HepG2 (cell line): ENCODE measurements around the gene LIM2. TPM values are rescaled to one million over a fixed set of nuclear protein-coding genes. Genes with fewer than 3 reads are reported as not detected.
A peak's percentile ranks its signal among the peaks of the same experiment; 100 is the strongest.

Experiments
- AGO2 ChIP-seq: fragments of 200-400 bp; formaldehyde crosslinking; optimal IDR thresholded peaks from 2 replicates; pipeline ENCODE3; 2017; ENCODE audit warnings: mild to moderate bottlenecking, low read depth, low read length, moderate library complexity
- CTCF ChIP-seq: sonication (generic); formaldehyde crosslinking; IDR thresholded peaks from 2 replicates; pipeline ENCODE4 v1.5.0; 2020; ENCODE audit warnings: mild to moderate bottlenecking, missing genetic modification reagents, moderate library complexity
- GABPB1 ChIP-seq: IDR thresholded peaks from 2 replicates; pipeline ENCODE4 v1.6.1; 2016; ENCODE audit warnings: mild to moderate bottlenecking, missing genetic modification reagents, moderate library complexity, missing compliant biosample characterization
- HIC2 ChIP-seq: sonication (generic); formaldehyde crosslinking; IDR thresholded peaks from 2 replicates; pipeline ENCODE4 v1.9.0; 2022; ENCODE audit warnings: low read depth, missing genetic modification reagents
- MTA1 ChIP-seq: sonication (generic); formaldehyde crosslinking; IDR thresholded peaks from 2 replicates; pipeline ENCODE4 v1.4.0; 2020; ENCODE audit warnings: missing genetic modification reagents, mild to moderate bottlenecking, borderline replicate concordance
- NRL ChIP-seq: sonication (generic); formaldehyde crosslinking; IDR thresholded peaks from 2 replicates; pipeline ENCODE4 v1.5.0; 2020; ENCODE audit warnings: missing genetic modification reagents, mild to moderate bottlenecking, moderate library complexity, borderline replicate concordance
- POLR2G ChIP-seq: fragments of 200-400 bp; formaldehyde crosslinking; IDR thresholded peaks from 2 replicates; pipeline ENCODE4 v1.6.1; 2018; ENCODE audit warnings: mild to moderate bottlenecking, low read depth, low read length, moderate library complexity
- RBM39 ChIP-seq: fragments of 200-400 bp; formaldehyde crosslinking; IDR thresholded peaks from one replicate; pipeline ENCODE4 v1.6.1; 2018; ENCODE audit warnings: antibody characterized with exemption, mild to moderate bottlenecking, low read depth, low read length; ENCODE audit not compliant: poor library complexity, severe bottlenecking
- WIZ ChIP-seq: sonication (generic); formaldehyde crosslinking; IDR thresholded peaks from 2 replicates; pipeline ENCODE4 v1.5.1; 2020; ENCODE audit warnings: mild to moderate bottlenecking, missing genetic modification reagents
- ZC3H4 ChIP-seq: sonication (generic); formaldehyde crosslinking; IDR thresholded peaks from 2 replicates; pipeline ENCODE4 v1.4.0; 2020; ENCODE audit warnings: missing genetic modification reagents, borderline replicate concordance
- ZFP37 ChIP-seq: sonication (generic); formaldehyde crosslinking; IDR thresholded peaks from 2 replicates; pipeline ENCODE4 v1.4.0; 2020; ENCODE audit warnings: missing genetic modification reagents, borderline replicate concordance
- ZNF280B ChIP-seq: sonication (generic); formaldehyde crosslinking; IDR thresholded peaks from 2 replicates; pipeline ENCODE4 v1.5.0; 2020; ENCODE audit warnings: missing genetic modification reagents, mild to moderate bottlenecking, borderline replicate concordance
- ZNF441 ChIP-seq: sonication (generic); formaldehyde crosslinking; IDR thresholded peaks from 2 replicates; pipeline ENCODE4 v1.7.0; 2021; ENCODE audit warnings: missing genetic modification reagents, borderline replicate concordance
- ZNF644 ChIP-seq: IDR thresholded peaks from 2 replicates; pipeline ENCODE4 v1.6.1; 2016; ENCODE audit warnings: low read depth
- ZNF768 ChIP-seq: sonication (generic); formaldehyde crosslinking; IDR thresholded peaks from 2 replicates; pipeline ENCODE4 v1.4.0; 2020; ENCODE audit warnings: missing genetic modification reagents
- polyA plus RNA-seq, 8 experiments: library from polyadenylated mRNA; depleted of rRNA in 3 of 8; stranded (reverse) in 7 of 8; unstranded in 1 of 8; fragments of >200 nt; fragmentation: Illumina TruSeq in 4 of 8; extraction: Trizol in 4 of 8; gene quantifications; 2 replicates each; pipeline versions ENCODE4 v1.2.1 to v1.2.3, GENCODE V29; 2011 to 2016; ENCODE audit warnings: low read depth in 4 of 8, missing spikeins in 1 of 8, mixed read lengths in 1 of 8; ENCODE audit not compliant: insufficient read depth in 1 of 8
- total RNA-seq, 5 experiments: library from RNA; depleted of rRNA; stranded (reverse); fragments of >200 nt; fragmentation: Illumina TruSeq; extraction: Trizol; gene quantifications; 2 replicates each; pipeline ENCODE4 v1.2.3, GENCODE V29; 2016; ENCODE audit warnings: low read depth in 1 of 5
- TF ChIP-seq, protein P1 (sequence below): sonication (generic); formaldehyde crosslinking; IDR thresholded peaks from 2 replicates; pipeline ENCODE4 v1.4.0; 2020; ENCODE audit warnings: mild to moderate bottlenecking, missing genetic modification reagents

LIM2 gene
- total and polyA plus RNA-seq, 2 of the 13 experiments (the other 11 are each of a cell fraction or from before 2014, with no cell fraction given): 1.3 TPM; not detected in 1

GRCh38 chr19:51346742-51347141 lies 41.0 kb downstream of the LIM2 start (continued):
- TF ChIP-seq HIC2 (peak; percentile 73; the same call in 1 of the 2 replicates), RBM39 (peak; percentile 51), WIZ (CRISPR knock-in tag) (no peak), ZFP37 (CRISPR knock-in tag) (no peak), ZNF768 (CRISPR knock-in tag) (peak; percentile 44; the same call in 1 of the 2 replicates), MTA1 (CRISPR knock-in tag) (peak; percentile 50; the same call in 1 of the 2 replicates), POLR2G (peak; percentile 17; the same call in 1 of the 2 replicates), ZNF441 (CRISPR knock-in tag) (0 out of 2 replicates have a peak, but pooled peaks have one; percentile 6), NRL (0 out of 2 replicates have a peak, but pooled peaks have one; percentile 30), AGO2 (peak; percentile 99), ZNF280B (CRISPR knock-in tag) (0 out of 2 replicates have a peak, but pooled peaks have one; percentile 43), ZNF644 (CRISPR knock-in tag) (no peak), GABPB1 (CRISPR knock-in tag) (0 out of 2 replicates have a peak, but pooled peaks have one; percentile 34), CTCF (CRISPR knock-in tag) (peak; percentile 52), ZC3H4 (CRISPR knock-in tag) (peak; percentile 66; the same call in 1 of the 2 replicates)
- TF ChIP-seq, protein P1, sequence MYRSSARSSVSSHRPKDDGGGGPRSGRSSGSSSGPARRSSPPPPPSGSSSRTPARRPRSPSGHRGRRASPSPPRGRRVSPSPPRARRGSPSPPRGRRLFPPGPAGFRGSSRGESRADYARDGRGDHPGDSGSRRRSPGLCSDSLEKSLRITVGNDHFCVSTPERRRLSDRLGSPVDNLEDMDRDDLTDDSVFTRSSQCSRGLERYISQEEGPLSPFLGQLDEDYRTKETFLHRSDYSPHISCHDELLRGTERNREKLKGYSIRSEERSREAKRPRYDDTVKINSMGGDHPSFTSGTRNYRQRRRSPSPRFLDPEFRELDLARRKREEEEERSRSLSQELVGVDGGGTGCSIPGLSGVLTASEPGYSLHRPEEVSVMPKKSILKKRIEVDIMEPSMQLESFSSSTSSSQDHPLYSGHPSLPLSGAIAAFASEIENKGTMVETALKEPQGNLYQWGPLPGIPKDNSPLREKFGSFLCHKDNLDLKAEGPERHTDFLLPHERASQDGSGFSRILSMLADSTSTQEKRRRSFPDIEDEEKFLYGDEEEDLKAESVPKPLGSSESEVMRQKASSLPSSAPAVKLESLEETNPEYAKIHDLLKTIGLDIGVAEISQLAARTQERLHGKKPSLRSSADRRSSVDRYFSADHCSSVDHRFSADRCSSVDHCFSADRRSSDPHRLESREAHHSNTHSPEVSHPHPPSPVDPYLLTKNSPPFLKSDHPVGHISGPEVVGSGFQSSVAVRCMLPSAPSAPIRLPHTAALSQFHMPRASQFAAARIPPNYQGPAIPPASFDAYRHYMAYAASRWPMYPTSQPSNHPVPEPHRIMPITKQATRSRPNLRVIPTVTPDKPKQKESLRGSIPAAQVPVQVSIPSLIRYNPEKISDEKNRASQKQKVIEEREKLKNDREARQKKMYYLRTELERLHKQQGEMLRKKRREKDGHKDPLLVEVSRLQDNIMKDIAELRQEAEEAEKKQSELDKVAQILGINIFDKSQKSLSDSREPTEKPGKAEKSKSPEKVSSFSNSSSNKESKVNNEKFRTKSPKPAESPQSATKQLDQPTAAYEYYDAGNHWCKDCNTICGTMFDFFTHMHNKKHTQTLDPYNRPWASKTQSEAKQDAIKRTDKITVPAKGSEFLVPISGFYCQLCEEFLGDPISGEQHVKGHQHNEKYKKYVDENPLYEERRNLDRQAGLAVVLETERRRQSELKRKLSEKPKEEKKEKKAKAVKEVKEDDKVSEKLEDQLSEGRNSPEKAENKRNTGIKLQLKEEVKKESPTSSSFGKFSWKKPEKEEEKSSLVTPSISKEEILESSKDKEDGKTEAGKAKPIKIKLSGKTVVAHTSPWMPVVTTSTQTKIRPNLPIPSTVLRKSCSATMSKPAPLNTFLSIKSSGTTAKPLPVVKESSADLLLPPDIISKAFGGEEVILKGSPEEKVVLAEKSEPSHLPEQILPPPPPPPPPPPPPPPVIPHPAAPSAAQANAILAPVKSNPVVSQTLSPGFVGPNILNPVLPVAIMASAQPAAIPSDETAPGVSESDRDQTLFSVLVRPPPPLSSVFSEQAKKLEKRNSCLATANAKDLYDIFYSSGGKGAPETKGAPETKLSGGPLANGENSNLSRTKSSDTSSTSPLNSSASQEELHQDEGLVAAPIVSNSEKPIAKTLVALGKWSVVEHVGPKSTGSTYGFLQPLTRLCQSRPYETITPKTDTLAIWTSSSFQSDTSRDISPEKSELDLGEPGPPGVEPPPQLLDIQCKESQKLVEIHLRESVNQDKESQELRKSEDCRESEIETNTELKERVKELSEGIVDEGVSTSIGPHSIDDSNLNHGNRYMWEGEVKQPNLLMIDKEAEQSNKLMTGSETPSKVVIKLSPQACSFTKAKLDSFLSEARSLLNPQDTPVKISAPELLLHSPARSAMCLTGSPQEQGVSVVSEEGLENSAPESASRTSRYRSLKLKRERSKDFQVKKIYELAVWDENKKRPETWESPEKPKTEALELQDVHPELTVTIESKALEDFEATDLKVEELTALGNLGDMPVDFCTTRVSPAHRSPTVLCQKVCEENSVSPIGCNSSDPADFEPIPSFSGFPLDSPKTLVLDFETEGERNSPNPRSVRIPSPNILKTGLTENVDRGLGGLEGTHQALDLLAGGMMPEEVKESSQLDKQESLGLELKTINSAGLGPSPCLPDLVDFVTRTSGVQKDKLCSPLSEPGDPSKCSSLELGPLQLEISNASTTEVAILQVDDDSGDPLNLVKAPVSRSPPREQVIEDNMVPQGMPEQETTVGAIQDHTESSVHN: 0 out of 2 replicates have a peak, but pooled peaks have one; percentile 69
- TF ChIP-seq, all 625 proteins: peak for 23
